ENCODE data around the gene SPSB3. TPM values are rescaled to one million over a fixed set of nuclear protein-coding genes. Genes with fewer than 3 reads are reported as not detected.
"Not testable (repeated sequence)": the region's sequence is repeated elsewhere in the genome, so short reads cannot be mapped to it uniquely, and the experiment has no call there.

SPSB3 gene
- total and polyA plus RNA-seq, 2 of the 4 experiments (the other 2 are of a cell fraction): 9.1 to 30.8 TPM

- H4K8ac ChIP-seq (ENCODE audit: low read depth in 2 of 2, low read length in 2 of 2); H2BK15ac ChIP-seq (ENCODE audit: low read depth, low read length); H3K4me1 ChIP-seq (ENCODE audit: control insufficient read depth, insufficient read depth, low read length); H3K56ac ChIP-seq (ENCODE audit: extremely low read depth, insufficient read depth, low read length); POLR2A ChIA-PET (ENCODE audit: unreplicated experiment); H3K9ac ChIP-seq (ENCODE audit: low read depth, low read length); DNase-seq; H3K4me3 ChIP-seq (ENCODE audit: insufficient read depth, low read depth, low read length); H3K27ac ChIP-seq (ENCODE audit: insufficient read depth, low read length); H2BK120ac ChIP-seq (ENCODE audit: low read depth, low read length); in situ Hi-C loops (cut with MboI; ENCODE audit: low sequenced_read_pairs); H2AK5ac ChIP-seq (ENCODE audit: low read depth, low read length); H2AK9ac ChIP-seq (replicated peaks; ENCODE audit: low read depth, low read length, poor library complexity); H4K91ac ChIP-seq (ENCODE audit: insufficient read depth, low read depth, low read length); H2BK20ac ChIP-seq (ENCODE audit: low read depth, low read length); H3K18ac ChIP-seq (ENCODE audit: low read depth, low read length); H3K4me2 ChIP-seq (ENCODE audit: low read depth, low read length); ATAC-seq (ENCODE audit: low read depth); H4K5ac ChIP-seq (ENCODE audit: low read depth, low read length); H3K4ac ChIP-seq (ENCODE audit: low read depth, low read length); H2AFZ ChIP-seq (replicated peaks; ENCODE audit: low read length, poor library complexity); H3K23ac ChIP-seq (ENCODE audit: low read depth, low read length); H3K9me3 ChIP-seq (ENCODE audit: control insufficient read depth, insufficient read depth, low read length); H3K27me3 ChIP-seq (ENCODE audit: control insufficient read depth, insufficient read depth, low read length); H3K9me1 ChIP-seq (ENCODE audit: insufficient read depth, low read length); H2BK5ac ChIP-seq (ENCODE audit: low read depth, low read length, poor library complexity, severe bottlenecking); H3K14ac ChIP-seq (replicated peaks; ENCODE audit: low read depth, low read length); BruUV-seq (replicated peaks); dilution Hi-C loops (cut with HindIII; ENCODE audit: low sequenced_read_pairs, unreplicated experiment); intact Hi-C loops (cut with micrococcal nuclease): not testable (repeated sequence)
- H4K20me1 ChIP-seq (ENCODE audit: insufficient read depth, low read length): peaks cover 22% of the 10 kb centered on the region
- WGBS, 2 experiments (ENCODE audit: extremely low coverage in 2 of 2, insufficient read length in 1 of 2): 97% methylated on average over 14 of the region's 21 CpGs; no CpG with 5 or more reads in 1 of the 2 experiments
- CTCF ChIA-PET: interaction anchor here (0.7 kb wide), 1 partner anchor 442 kb away, joined by 3 read pairs; no protein-coding TSS in a partner anchor
- H3K36me3 ChIP-seq (ENCODE audit: control insufficient read depth, insufficient read depth, low read length): peaks cover 60% of the 10 kb centered on the region
- peaks cover 16 to 48% of the 10 kb centered on the region in 2 experiments; a peak in 3 of 4 replicates for H3K79me1 ChIP-seq (ENCODE audit: low read depth in 1 of 2, low read length in 2 of 2)
Observed at GRCh38 chr16:1732551-1732987, 49.8 kb downstream of the SPSB3 start.

Data from IMR-90 (cell line).